ENCODE data around the gene ADGRF1. TPM values are rescaled to one million over a fixed set of nuclear protein-coding genes. Genes with fewer than 3 reads are reported as not detected.
"Not testable (repeated sequence)": the region's sequence is repeated elsewhere in the genome, so short reads cannot be mapped to it uniquely, and the experiment has no call there.

The ADGRF1 gene
- total RNA-seq = not detected

DNA sequence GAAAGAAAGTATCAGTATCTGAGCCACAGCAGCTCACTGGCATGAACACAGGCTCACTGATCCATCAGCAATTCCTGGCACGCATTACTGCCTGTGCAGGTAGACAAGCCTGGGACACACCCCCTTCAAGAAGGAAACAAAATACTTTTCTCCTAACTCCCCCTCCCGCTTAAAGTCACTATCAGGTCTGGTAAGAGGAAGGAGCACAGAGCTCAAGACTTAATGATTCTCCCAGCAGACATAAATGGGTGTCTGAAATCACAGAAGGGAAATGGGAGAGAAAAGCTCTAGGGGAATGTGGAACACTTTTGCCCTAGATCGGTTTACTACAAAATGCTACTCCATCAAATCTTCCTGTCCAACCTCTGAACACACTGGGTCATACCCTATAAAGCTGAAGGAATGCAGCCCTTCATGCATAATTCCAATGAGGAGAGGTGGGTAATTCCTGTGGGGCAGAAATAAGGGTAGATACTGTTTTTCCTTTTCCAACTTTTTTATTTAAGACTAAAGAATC, at the start of gene ADGRF1:
Gene ADGRF1, minus strand, starts transcription at position 58 of the 517 bp plus-strand sequence. CDS start 13,271 bp downstream, outside the sequence.
- Mint-ChIP-seq H3K9me3 (no peaks in the 10 kb centered on the region), H3K27ac (no peak within 1 kb of the TSS), H3K4me1 (no peaks in the 10 kb centered on the region), H3K36me3 (ENCODE audit: low read depth) (no peaks in the 10 kb centered on the region), H3K4me3 (no peak within 1 kb of the TSS), H3K27me3 (peaks cover 17% of the 10 kb centered on the region)
- ATAC-seq (replicated peaks) = no peak

DNA sequence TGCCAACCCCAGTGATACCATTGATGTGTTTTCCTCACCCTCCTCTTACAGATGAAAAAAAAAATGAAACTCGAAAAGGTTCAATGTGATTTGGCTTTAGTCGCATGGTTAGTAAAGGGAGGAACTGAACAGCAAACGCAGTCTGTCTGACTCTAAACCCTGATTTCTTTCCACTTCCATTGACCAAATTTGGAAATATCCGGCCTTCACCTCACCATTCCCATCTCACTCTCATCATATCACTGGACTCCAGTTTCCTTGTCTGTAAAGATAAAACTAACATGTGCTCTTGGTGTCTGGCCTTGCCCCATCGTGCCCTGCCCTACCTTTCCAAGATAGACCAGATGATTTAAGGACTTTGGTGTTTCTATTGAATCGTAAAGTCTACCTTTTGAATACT, 48.7 kb upstream of the ADGRF1 start:
- Mint-ChIP-seq H3K4me3 (no peak overlapping the region), H3K36me3 (ENCODE audit: low read depth) (no peaks in the 10 kb centered on the region), H3K27ac (no peak overlapping the region), H3K4me1 (no peaks in the 10 kb centered on the region), H3K27me3 (no peaks in the 10 kb centered on the region), H3K9me3 (no peaks in the 10 kb centered on the region)
- ATAC-seq (replicated peaks) = no peak

DNA sequence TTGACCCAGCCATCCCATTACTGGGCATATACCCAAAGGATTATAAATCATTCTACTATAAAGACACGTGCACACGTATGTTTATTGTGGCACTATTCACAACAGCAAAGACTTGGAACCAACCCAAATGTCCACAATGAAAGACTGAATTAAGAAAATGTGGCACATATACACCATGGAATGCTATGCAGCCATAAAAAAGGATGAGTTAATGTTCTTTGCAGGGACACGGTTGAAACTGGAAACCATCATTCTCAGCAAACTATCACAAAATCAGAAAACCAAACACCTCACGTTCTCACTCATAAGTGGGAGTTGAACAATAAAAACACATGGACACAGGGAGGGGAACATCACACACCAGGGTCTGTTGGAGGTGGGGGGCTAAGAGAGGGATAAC, 47.3 kb upstream of the ADGRF1 start:
- not testable (repeated sequence) for H3K36me3 Mint-ChIP-seq (ENCODE audit: low read depth); H3K4me3 Mint-ChIP-seq; H3K27ac Mint-ChIP-seq; H3K27me3 Mint-ChIP-seq; H3K4me1 Mint-ChIP-seq; H3K9me3 Mint-ChIP-seq; ATAC-seq (replicated peaks)

DNA sequence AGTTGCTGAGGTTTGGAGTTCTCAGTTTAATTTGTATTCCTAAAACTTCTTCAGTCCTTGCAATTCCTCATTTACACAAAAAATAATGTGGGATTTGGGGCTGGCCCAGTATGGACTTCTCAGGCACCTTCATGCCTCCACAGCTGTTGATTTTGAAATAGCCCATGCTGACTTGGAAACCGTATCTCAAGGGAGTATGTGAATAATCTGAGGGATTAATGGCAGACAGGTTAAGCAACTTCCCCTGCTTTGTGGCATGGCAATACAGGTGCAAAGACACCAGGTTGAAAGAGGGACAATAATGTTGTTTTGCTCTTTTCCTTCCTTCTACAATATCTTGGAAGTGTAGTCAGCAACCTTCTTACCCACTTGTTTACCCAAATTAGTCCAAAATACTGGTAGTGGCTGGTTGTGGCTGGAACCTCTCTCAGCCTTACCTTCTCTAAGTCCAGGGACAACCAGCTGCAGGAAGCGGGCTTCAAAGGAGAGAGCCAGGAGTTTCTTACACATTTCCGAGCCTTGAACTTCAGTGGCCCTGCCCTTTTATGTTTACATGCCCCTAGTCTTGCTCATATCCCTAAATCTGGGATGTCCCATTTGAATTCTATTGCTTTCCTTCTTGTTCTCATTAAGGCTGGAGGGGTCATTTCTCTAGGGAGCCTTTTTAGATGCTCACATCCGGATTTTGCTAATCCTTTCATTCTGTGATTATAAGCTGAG, 44.1 kb upstream of the ADGRF1 start:
- ATAC-seq (replicated peaks) = no peak
- no peak overlapping the region for H3K4me3 Mint-ChIP-seq
- H3K9me3 Mint-ChIP-seq = no peaks in the 10 kb centered on the region

DNA sequence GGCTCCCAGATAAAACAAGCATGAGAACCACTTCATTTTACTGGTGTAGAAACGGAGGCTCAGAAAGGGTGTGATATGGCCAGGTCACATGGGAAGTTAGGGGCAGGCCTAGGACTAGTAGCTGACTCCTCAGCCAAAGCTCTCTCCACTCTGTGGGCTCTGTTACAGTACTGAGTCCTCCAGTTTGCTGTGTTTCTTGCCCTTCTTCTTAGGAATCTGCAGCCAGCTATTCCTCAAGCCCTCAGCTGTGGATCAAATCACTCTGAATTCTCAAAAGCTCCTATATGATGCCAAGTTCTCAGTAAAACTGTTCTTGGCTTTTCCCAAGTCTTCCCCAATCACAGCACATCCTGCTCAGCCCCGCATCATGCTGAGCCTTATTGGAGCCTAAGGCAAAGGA, 42.5 kb upstream of the ADGRF1 start:
- Mint-ChIP-seq H3K27me3 (peaks cover 10% of the 10 kb centered on the region), H3K4me1 (no peaks in the 10 kb centered on the region), H3K27ac (no peak overlapping the region), H3K9me3 (no peaks in the 10 kb centered on the region), H3K4me3 (no peak overlapping the region), H3K36me3 (ENCODE audit: low read depth) (no peaks in the 10 kb centered on the region)
- ATAC-seq (replicated peaks) = no peak

More for the DNA sequence above, 44.1 kb upstream of the ADGRF1 start:
- H3K4me1 Mint-ChIP-seq = no peaks in the 10 kb centered on the region
- H3K27me3 Mint-ChIP-seq = peaks cover 10% of the 10 kb centered on the region
- no peaks in the 10 kb centered on the region for H3K36me3 Mint-ChIP-seq (ENCODE audit: low read depth)
- no peak overlapping the region for H3K27ac Mint-ChIP-seq

DNA sequence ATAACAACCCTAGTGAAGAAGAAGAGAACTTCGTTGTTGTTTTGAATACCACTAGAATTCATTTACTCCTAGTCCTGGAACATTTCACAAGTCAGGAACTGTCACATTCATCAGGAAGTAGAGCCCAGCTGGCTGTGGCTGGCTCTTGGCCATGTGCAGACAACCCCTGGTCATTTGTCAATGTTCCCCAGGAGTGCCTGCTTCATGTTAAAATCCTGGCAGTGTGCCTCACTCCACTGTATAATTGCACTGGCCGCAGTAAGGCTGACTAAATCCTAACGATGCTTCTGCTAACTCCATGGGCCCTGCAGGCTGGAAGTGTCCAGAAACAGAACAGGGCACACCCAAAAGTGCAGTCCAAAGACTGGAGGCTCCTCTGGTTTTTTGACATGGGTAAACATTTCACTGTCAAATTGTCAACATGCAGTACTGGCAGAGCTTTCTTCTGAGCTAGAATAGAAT, 41.5 kb upstream of the ADGRF1 start:
- Mint-ChIP-seq H3K27ac (no peak overlapping the region), H3K36me3 (ENCODE audit: low read depth) (no peaks in the 10 kb centered on the region), H3K27me3 (peaks cover 10% of the 10 kb centered on the region), H3K4me3 (no peak overlapping the region), H3K4me1 (no peaks in the 10 kb centered on the region), H3K9me3 (no peaks in the 10 kb centered on the region)
- no peak for ATAC-seq (replicated peaks)

DNA sequence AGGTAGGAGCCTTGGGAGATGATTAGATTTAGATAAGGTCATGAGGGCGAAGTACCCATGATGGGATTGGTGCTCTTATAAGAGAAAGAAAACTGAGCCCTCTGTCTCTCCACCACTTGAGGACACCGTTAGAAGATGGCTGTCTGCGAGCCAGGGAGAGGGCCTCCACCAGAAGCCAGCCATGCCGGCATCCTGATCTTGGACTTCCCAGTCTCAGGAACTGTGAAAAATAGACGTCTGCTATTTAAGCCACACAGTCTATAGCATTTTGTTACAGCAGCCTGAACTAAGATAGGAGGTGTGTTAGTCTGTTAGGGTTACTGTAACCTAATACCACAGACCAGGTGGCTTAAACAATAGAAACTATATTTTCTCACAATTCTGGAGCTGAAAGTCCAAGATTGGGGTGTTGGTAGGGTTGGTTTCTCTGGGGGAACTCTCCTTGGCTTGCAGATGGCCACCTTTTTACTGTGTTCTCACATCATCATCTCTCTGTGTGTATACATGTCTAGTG, 38.0 kb upstream of the ADGRF1 start:
- no peak overlapping the region for H3K27ac Mint-ChIP-seq
- no peak for ATAC-seq (replicated peaks)
- H3K4me3 Mint-ChIP-seq = no peak overlapping the region
- H3K4me1 Mint-ChIP-seq = no peaks in the 10 kb centered on the region
- no peaks in the 10 kb centered on the region for H3K36me3 Mint-ChIP-seq (ENCODE audit: low read depth)
- H3K9me3 Mint-ChIP-seq = no peaks in the 10 kb centered on the region
- peaks cover 32% of the 10 kb centered on the region for H3K27me3 Mint-ChIP-seq

DNA sequence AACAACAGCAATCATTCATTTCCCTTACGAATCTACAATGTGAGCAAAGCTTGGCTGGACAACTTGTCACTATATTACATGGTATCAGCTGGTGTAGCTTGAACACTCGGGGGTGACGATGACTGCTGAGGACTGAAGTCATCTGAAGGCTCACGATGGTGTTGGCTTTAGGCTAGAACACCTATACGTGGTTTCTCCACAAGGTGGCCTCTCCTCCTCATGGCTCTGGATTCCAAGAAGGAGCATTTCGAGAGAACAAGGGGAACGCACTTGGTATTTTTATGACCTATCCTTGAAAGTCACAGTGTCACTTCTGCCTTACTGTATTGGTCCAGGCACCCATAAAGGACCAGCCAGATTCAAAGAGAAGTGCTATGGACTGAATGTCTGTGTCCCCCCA, 37.5 kb upstream of the ADGRF1 start:
- H3K36me3 Mint-ChIP-seq (ENCODE audit: low read depth) = no peaks in the 10 kb centered on the region
- H3K4me3 Mint-ChIP-seq = no peak overlapping the region
- H3K4me1 Mint-ChIP-seq = no peaks in the 10 kb centered on the region
- ATAC-seq (replicated peaks) = no peak
- H3K9me3 Mint-ChIP-seq = no peaks in the 10 kb centered on the region
- peaks cover 30% of the 10 kb centered on the region for H3K27me3 Mint-ChIP-seq
- no peak overlapping the region for H3K27ac Mint-ChIP-seq

DNA sequence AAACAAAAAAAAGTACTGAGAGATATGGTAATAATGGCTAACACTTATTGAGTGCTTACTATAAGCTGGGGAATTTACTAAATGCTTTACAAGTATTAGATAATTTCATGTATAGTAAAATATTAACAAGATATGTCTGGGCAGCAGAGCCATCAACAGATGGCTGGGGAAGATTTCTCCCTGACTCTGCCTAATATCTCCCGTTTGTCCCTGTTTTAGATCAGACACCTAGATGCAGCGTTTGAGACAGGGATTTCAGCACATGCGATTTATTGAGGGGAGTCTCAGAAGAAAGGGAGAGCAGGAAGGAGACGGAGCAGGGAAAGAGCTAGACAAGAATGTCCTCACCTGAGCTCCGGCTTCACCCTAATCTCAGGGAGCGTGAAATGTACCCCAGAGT, 36.9 kb upstream of the ADGRF1 start:
- ATAC-seq (replicated peaks) = no peak

DNA sequence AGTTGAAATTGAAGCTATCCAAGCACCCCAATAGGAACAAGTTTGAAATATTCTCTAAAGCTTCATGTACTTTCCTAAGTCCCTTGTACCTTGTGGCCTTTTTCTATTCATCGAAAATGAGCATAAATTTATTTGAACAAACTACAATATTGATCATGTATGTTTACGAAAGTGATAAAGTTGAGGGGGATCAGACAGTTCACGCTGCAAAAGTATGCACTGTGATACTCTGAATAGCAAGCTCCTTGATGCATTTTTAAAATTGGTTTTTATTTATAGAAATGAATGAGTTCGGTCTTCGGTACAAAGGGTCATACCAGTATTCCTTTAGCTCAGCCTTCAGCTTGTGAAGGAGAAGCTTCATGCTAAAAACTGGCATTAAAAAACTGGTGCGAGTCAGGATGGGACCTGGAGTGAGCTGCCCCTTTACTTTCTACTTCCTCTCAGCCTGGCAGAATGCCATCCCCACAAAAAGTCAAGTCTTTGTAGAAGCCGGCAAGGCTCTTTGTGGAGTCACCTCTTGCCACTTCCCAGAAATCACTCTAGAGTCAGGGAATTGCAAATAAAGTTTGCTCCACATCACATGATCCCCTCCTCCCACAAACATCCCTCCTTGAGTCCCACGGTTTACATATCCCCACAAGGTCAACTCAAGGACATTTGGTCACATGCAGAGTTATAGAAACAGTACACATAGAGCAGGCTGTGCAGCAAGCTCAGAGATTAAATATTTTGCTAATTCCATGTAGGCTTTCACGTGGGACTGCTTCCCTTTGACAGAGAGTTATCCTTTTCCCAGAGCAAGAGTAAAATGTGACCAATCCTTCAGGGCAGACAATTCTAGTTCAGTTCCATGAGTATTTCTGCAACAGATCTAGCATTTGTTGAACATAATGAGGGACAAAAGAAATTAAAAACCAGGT, 34.6 kb upstream of the ADGRF1 start:
- ATAC-seq (replicated peaks) = no peak
- no peaks in the 10 kb centered on the region for H3K36me3 Mint-ChIP-seq (ENCODE audit: low read depth)
- no peaks in the 10 kb centered on the region for H3K4me1 Mint-ChIP-seq
- no peak overlapping the region for H3K4me3 Mint-ChIP-seq
- no peak overlapping the region for H3K27ac Mint-ChIP-seq
- H3K27me3 Mint-ChIP-seq = peaks cover 24% of the 10 kb centered on the region
- no peaks in the 10 kb centered on the region for H3K9me3 Mint-ChIP-seq

More for the DNA sequence above, 36.9 kb upstream of the ADGRF1 start:
- H3K4me3 Mint-ChIP-seq = no peak overlapping the region
- H3K27me3 Mint-ChIP-seq = peaks cover 27% of the 10 kb centered on the region
- no peaks in the 10 kb centered on the region for H3K9me3 Mint-ChIP-seq
- no peaks in the 10 kb centered on the region for H3K36me3 Mint-ChIP-seq (ENCODE audit: low read depth)
- no peaks in the 10 kb centered on the region for H3K4me1 Mint-ChIP-seq
- no peak overlapping the region for H3K27ac Mint-ChIP-seq

DNA sequence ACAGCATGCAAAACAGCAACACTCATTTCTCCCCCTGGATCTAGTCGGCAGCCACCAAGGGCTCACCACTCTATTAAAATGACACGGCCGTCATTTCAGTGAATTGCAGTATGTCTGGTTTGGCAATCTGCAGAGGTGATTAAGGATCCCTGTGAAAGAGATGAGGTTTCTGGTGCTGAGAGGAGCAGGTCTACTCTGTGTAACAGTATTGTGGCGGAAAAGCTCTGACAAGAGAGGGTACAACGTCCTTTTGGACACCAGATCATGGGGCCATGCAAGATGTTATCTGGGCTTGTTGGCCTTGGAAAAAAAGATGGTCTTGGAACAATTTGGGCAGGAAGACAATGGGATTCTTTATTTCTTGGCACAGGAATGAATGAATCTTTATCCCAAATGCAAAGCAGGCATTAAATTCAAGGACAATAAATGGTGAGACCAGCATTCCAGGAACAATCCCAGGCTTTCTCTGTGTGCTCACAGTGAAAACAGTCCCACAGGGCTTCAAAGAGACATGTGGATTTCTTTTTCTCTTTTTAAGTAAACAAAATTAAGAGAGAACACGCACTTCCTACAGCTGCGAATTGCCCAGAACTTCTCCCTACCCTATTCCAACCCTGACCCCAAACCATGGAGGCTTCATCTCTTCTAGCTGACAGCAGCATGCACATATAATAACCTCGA, 33.7 kb upstream of the ADGRF1 start:
- peaks cover 24% of the 10 kb centered on the region for H3K27me3 Mint-ChIP-seq
- H3K27ac Mint-ChIP-seq = no peak overlapping the region
- no peaks in the 10 kb centered on the region for H3K4me1 Mint-ChIP-seq
- no peak overlapping the region for H3K4me3 Mint-ChIP-seq
- no peaks in the 10 kb centered on the region for H3K36me3 Mint-ChIP-seq (ENCODE audit: low read depth)
- no peak for ATAC-seq (replicated peaks)
- H3K9me3 Mint-ChIP-seq = no peaks in the 10 kb centered on the region

DNA sequence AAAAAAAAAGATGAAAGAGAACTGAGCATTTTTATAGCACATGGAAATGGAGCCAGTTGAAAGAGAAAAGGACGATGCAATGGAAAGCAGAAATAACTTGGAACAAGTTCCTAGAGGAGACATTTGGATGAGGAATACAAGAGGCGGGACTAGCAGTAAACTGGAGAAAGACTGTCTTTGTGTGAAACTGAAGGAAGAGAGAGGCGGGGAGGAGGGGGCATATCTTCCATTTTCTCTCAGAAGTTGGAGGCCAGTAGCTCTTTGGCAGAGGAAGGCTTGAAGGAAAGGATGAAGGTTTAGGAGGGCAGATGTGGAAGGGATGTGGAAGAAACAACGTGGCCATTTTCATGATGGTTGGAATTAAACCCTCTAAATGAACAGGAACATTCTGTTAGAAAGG, 33.0 kb upstream of the ADGRF1 start:
- Mint-ChIP-seq H3K4me3 (no peak overlapping the region), H3K9me3 (no peaks in the 10 kb centered on the region), H3K27me3 (peaks cover 27% of the 10 kb centered on the region), H3K27ac (no peak overlapping the region), H3K36me3 (ENCODE audit: low read depth) (no peaks in the 10 kb centered on the region), H3K4me1 (no peaks in the 10 kb centered on the region)
- no peak for ATAC-seq (replicated peaks)

DNA sequence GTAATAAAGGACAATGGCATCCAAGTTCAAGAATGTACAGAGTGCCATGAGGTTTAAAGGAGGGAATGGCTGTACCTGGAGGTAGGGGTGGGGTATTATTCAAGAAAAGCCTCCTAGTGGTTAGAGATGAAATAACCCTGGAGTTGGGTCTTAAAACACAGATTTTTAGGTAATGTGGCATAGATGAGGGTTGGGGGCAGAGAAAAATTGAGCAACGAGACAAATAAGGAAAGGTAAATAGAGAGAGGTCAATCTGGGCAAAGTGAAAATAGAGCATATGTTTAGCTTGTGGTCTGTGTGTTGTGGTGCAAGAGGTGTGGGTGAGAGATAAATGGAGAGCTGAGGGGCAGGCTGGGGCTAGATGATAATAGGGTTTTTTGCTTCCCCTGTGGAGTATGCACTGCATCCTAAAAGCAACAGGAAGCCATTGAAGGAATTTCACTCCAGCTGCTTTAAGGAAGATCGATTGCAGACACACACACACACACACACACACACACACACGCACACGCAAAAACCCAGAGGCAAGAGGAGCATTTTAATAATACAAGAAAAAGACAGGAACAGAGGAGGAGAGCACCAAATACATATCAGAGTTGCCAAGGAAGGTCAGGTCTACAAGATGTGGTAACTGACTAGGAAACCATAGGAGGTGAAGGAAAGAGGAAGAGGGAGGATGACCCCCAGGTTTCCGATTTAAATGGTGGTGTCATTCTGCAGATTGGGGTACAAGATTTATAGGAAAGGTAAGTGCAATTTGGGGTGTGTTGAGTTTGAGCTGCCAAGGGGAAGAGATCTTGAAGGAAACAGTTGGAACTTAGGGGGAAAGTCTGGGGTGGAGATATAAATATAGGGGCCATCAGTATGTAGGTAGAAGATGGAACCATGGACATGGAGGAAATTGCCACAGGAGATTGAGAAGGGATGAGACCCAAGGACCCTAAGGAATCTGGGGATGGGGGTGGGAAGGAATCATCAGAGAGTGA, 31.3 kb upstream of the ADGRF1 start:
- no peak for ATAC-seq (replicated peaks)
- Mint-ChIP-seq H3K4me3 (no peak overlapping the region), H3K27me3 (peaks cover 28% of the 10 kb centered on the region), H3K27ac (no peak overlapping the region), H3K36me3 (ENCODE audit: low read depth) (no peaks in the 10 kb centered on the region), H3K4me1 (no peaks in the 10 kb centered on the region), H3K9me3 (no peaks in the 10 kb centered on the region)

Data from activated T-helper 17 cell treated with anti-CD3 and anti-CD28 coated beads, Interleukin-2, amount 50 U/mL, for 72 hours (primary cell).